Measurements from ENCODE around the gene FLNB. TPM values are rescaled to one million over a fixed set of nuclear protein-coding genes. Genes with fewer than 3 reads are reported as not detected.

FLNB gene
- total and polyA plus RNA-seq, 9 of the 15 experiments (the other 6 are each of a cell fraction or from before 2014, with no cell fraction given) = 9.4 to 48.1 (median 25.6) TPM

GRCh38 chr3:58023531-58023930 lies 15.3 kb downstream of the FLNB start (continued):
- TF ChIP-seq, protein P1, sequence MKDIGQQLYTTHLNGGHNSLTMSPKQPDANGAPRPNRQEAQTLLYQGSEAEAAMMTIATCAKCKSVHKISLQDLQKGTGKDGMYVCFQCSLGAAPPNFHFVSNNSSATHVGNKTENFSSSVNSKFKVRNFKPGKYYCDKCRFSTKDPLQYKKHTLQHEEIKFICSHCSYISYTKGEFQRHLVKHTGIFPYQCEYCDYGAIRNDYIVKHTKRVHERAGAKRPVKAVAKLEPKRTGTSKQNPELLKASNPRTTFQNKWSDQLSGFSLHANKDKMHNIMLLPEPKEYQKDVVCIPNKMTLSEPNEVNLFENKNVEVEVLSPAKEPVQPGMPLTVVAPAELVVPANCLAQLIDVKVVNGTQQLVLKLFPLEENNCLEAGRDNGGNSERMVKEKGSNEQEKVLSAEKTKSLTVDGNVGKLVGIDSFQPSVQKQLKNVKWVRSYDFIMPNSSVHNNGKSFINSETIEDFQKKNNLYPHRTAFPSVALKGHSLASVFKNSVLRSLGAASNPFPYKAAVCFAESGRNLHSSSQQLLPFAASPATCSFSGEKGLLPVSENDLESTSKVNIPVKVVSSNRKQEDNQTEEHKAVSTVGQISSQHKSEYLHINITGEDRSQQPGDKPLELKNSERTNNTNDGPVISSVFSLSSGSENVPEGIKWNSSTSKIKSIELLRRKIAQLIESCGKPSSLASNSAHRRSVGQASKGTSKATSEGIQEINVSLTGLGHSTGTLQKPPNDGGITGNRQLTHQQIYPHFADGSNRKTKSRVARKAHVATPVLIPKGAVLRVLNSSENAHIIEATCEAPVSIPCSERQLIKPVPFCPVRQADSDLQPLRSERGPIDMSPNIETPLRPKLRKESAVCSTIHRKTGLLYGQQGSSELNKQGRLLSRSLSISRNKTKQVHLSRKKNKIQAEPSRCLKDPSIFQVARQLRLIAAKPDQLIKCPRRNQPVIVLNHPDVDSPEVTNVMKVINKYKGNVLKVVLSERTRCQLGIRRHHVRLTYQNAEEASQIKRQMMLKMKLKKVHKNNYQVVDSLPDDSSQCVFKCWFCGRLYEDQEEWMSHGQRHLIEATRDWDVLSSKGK (CRISPR knock-in tag; IDR thresholded peaks at IDR 0.05) = no peak
- no peak for TF ChIP-seq MCM2 (IDR thresholded peaks at IDR 0.05; ENCODE audit: low read depth)
- TF ChIP-seq HDAC3 (IDR thresholded peaks at IDR 0.05; ENCODE audit: borderline replicate concordance, partially characterized antibody) = no peak
- TF ChIP-seq E2F5 (CRISPR knock-in tag; IDR thresholded peaks at IDR 0.05) = no peak
- no peak for TF ChIP-seq NCOR1 (IDR thresholded peaks at IDR 0.05)
- no peak for TF ChIP-seq SUPT5H (IDR thresholded peaks at IDR 0.05)
- no peak for TF ChIP-seq ZBTB5 (IDR thresholded peaks at IDR 0.05)
- no peak for TF ChIP-seq CREBBP (IDR thresholded peaks at IDR 0.05; ENCODE audit: low read depth, low read length)

Measured in K562 (cell line).